ENCODE results near the gene ZBTB1. TPM values are rescaled to one million over a fixed set of nuclear protein-coding genes. Genes with fewer than 3 reads are reported as not detected.
A peak's percentile ranks its signal among the peaks of the same experiment; 100 is the strongest.

The ZBTB1 gene
- total RNA-seq, 1 donor from 2014 or later = 53.3 TPM

DNA sequence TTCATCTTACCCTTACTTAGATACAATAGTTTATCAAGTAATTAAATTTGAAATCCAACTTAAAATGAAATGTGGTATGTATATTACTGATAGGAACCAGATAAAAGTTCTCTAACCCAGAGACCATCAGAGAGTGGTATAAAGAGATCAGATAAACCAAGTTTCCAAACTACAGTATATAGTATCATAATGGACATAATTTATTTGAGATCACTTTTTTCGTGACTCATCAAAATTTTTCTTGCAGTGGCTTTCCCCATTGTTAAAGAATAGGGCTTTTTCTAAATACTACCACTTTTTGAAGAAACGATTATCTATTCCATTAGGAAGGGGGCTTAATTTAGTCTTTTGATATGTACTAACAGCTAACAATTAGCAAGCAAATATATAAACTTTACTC is 20.8 kb downstream of the ZBTB1 start:
- peaks cover 21% of the 10 kb centered on the region for H3F3A ChIP-seq (ENCODE audit: low read depth)
- peaks cover 7% of the 10 kb centered on the region for H3K79me2 ChIP-seq (ENCODE audit: low read depth)
- no peaks in the 10 kb centered on the region for H3K4me1 ChIP-seq
- no peaks in the 10 kb centered on the region for H3K9me3 ChIP-seq (ENCODE audit: low read depth)
- no peaks in the 10 kb centered on the region for H3K36me3 ChIP-seq
- no peak overlapping the region for H2AFZ ChIP-seq (replicated peaks)
- H3K36me3 Mint-ChIP-seq = peaks cover 3% of the 10 kb centered on the region
- H3K4me1 Mint-ChIP-seq = no peaks in the 10 kb centered on the region
- H3K27me3 Mint-ChIP-seq (ENCODE audit: insufficient read depth, low read depth) = no peaks in the 10 kb centered on the region
- H3K9me3 Mint-ChIP-seq = no peaks in the 10 kb centered on the region
- peaks cover 9% of the 10 kb centered on the region for H4K20me1 ChIP-seq (ENCODE audit: low read depth)
- H3K27me3 ChIP-seq = no peaks in the 10 kb centered on the region
- no peak for DNase-seq (ENCODE audit: low spot score)
- H3K4me3 Mint-ChIP-seq = no peak overlapping the region
- peak overlapping the region; percentile 21 for H3K27ac ChIP-seq
- TF ChIP-seq EZH2 (IDR thresholded peaks at IDR 0.05) = no peak
- TF ChIP-seq, protein P1, sequence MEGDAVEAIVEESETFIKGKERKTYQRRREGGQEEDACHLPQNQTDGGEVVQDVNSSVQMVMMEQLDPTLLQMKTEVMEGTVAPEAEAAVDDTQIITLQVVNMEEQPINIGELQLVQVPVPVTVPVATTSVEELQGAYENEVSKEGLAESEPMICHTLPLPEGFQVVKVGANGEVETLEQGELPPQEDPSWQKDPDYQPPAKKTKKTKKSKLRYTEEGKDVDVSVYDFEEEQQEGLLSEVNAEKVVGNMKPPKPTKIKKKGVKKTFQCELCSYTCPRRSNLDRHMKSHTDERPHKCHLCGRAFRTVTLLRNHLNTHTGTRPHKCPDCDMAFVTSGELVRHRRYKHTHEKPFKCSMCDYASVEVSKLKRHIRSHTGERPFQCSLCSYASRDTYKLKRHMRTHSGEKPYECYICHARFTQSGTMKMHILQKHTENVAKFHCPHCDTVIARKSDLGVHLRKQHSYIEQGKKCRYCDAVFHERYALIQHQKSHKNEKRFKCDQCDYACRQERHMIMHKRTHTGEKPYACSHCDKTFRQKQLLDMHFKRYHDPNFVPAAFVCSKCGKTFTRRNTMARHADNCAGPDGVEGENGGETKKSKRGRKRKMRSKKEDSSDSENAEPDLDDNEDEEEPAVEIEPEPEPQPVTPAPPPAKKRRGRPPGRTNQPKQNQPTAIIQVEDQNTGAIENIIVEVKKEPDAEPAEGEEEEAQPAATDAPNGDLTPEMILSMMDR (IDR thresholded peaks at IDR 0.05) = no peak
- TF ChIP-seq EZH2phosphoT487 (IDR thresholded peaks at IDR 0.05) = no peak
- H3K9ac ChIP-seq = no peak overlapping the region
- no peak overlapping the region for H3K4me2 ChIP-seq
- no peak overlapping the region for H3K4me3 ChIP-seq
- no peak overlapping the region for H3K27ac Mint-ChIP-seq

DNA sequence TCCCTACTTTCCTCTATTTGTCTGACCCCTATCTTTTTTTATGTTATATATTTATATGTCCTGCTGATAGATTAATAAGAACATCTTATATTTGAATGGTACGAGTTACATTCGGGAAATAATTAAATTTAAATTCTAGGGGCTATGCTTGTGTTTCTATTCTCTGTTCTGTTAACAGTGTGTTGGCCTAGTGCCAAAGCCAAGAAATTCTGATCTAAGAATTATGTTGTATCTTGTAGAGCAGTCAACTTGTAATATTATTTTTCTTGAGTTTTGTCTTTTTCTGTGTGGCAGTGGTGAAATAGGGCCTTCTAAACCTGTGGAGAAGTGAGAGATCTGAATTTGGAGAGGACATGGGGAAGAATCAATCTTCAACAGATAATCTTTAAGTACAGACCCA is 27.0 kb downstream of the ZBTB1 start:
- no peaks in the 10 kb centered on the region for H3K27me3 Mint-ChIP-seq (ENCODE audit: insufficient read depth, low read depth)

DNA sequence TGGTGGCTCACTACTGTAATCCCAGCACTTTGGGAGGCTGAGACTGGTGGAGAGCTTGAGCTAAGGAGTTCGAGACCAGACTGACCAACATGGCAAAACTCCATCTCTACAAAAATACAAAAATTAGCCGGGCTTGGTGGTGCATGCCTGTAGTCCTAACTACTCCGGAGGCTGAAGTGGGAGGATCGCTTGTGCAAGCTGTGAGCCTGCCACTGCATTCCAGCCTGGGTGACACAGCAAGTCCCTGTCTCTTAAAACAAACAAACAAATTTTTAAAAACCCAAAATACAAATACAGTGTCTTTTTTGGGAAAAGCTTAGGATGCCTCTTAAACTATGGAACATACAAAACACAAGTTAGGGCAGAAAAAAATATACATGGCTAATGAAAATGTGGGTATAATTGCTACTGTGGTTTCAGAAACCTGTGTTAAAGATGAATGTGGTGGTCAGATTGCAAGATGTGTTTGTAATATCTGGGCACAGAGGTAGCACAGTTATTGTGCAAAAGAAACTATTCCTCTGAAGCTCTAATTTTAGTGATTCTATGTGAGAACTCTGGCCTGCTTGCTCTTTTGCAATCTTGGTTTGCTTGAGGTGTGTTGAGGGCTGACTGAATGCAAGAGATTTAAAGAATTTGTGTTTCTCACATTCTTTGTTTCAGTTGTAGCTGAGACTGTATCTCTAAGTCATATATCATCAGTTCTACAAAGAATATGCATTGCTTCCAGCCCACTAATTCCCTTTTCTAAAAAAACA is 32.1 kb downstream of the ZBTB1 start:
- H3K27me3 ChIP-seq = no peaks in the 10 kb centered on the region
- H3K79me2 ChIP-seq (ENCODE audit: low read depth) = no peaks in the 10 kb centered on the region
- no peaks in the 10 kb centered on the region for H3K4me1 Mint-ChIP-seq
- H3K36me3 Mint-ChIP-seq = peaks cover 4% of the 10 kb centered on the region
- no peak overlapping the region for H3K9ac ChIP-seq
- peak overlapping the region; percentile 22 for H2AFZ ChIP-seq (replicated peaks)
- no peak overlapping the region for H3K4me2 ChIP-seq
- no peak overlapping the region for H3K4me3 Mint-ChIP-seq
- DNase-seq (ENCODE audit: low spot score) = no peak
- no peak overlapping the region for H3K4me3 ChIP-seq
- no peaks in the 10 kb centered on the region for H4K20me1 ChIP-seq (ENCODE audit: low read depth)
- H3K36me3 ChIP-seq = no peaks in the 10 kb centered on the region
- H3K27ac ChIP-seq = no peak overlapping the region
- peaks cover 23% of the 10 kb centered on the region for H3K9me3 Mint-ChIP-seq
- TF ChIP-seq EZH2 (IDR thresholded peaks at IDR 0.05) = no peak
- TF ChIP-seq, protein P1 (IDR thresholded peaks at IDR 0.05) = no peak
- no peak for TF ChIP-seq EZH2phosphoT487 (IDR thresholded peaks at IDR 0.05)
- no peaks in the 10 kb centered on the region for H3K9me3 ChIP-seq (ENCODE audit: low read depth)
- no peak overlapping the region for H3K27ac Mint-ChIP-seq
- no peaks in the 10 kb centered on the region for H3K4me1 ChIP-seq
- no peaks in the 10 kb centered on the region for H3K27me3 Mint-ChIP-seq (ENCODE audit: insufficient read depth, low read depth)
- H3F3A ChIP-seq (ENCODE audit: low read depth) = peaks cover 41% of the 10 kb centered on the region

More for the DNA sequence above, 27.0 kb downstream of the ZBTB1 start:
- H3K4me3 ChIP-seq = no peak overlapping the region
- H3K27ac ChIP-seq = no peak overlapping the region
- peaks cover 7% of the 10 kb centered on the region for H3F3A ChIP-seq (ENCODE audit: low read depth)
- TF ChIP-seq EZH2phosphoT487 (IDR thresholded peaks at IDR 0.05) (no peak), EZH2 (IDR thresholded peaks at IDR 0.05) (no peak)
- TF ChIP-seq, protein P1 (IDR thresholded peaks at IDR 0.05) = no peak
- H3K9me3 ChIP-seq (ENCODE audit: low read depth) = no peaks in the 10 kb centered on the region
- H3K4me1 ChIP-seq = no peaks in the 10 kb centered on the region
- H3K9me3 Mint-ChIP-seq = peaks cover 2% of the 10 kb centered on the region
- no peak overlapping the region for H3K4me3 Mint-ChIP-seq
- no peak overlapping the region for H3K4me2 ChIP-seq
- no peaks in the 10 kb centered on the region for H3K4me1 Mint-ChIP-seq
- no peaks in the 10 kb centered on the region for H3K36me3 ChIP-seq
- no peak overlapping the region for H2AFZ ChIP-seq (replicated peaks)
- H3K27me3 ChIP-seq = no peaks in the 10 kb centered on the region
- H3K9ac ChIP-seq = no peak overlapping the region
- no peak for DNase-seq (ENCODE audit: low spot score)
- no peak overlapping the region for H3K27ac Mint-ChIP-seq
- peaks cover 3% of the 10 kb centered on the region for H3K36me3 Mint-ChIP-seq
- H4K20me1 ChIP-seq (ENCODE audit: low read depth) = no peaks in the 10 kb centered on the region
- no peaks in the 10 kb centered on the region for H3K79me2 ChIP-seq (ENCODE audit: low read depth)
